ENCODE data around the gene GABRD.

GABRD gene

GRCh38 chr1:1986451-1987141 is 32.5 kb upstream of the GABRD start:
- DNase-seq = no peak

- no peak for DNase-seq
Measured at GRCh38 chr1:1987142-1987510, 32.0 kb upstream of the GABRD start.

- DNase-seq = no peak
Measured at GRCh38 chr1:1988061-1988945, 30.8 kb upstream of the GABRD start.

DNA sequence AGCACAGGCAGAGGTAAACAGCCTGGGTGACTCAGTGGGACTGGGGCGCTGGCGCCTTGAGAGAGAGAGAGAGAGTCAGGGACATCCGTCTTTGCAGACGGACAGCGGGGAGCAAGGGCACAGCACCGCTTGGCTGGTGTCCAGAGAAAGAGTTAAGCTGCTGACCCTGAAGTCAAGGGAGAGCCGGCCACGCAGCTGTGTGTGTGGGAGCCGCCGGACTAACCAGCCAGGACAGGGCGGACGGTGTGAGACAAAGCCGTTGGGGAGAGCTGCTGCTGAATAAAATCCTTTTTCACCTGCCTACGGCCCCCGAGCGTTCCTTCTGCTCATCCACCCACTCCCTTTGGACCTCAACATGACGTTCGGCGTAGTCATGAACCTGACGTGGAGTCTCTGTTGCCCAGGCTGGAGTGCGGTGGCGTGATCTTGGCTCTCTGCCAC is 30.0 kb upstream of the GABRD start:
- no peak for DNase-seq

DNA sequence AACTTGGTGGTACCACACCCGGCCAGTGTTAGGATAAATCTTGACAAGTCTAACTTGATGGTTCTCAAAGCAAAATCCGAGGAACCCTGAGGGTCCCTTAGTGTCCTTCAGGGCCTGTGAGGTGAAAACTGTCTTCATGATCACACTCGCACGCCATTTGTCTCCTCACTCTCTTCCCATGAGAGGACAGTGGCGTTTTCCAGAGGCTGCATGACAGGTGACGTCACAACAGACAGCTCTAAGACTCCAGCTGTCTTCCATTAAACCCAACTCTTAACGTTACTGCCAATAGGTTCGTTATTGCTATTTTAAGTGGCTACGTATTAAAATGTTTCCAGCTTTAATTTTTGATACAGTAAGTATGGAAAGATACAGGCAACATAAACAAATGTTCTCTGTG is 29.4 kb upstream of the GABRD start:
- DNase-seq = no peak

DNA sequence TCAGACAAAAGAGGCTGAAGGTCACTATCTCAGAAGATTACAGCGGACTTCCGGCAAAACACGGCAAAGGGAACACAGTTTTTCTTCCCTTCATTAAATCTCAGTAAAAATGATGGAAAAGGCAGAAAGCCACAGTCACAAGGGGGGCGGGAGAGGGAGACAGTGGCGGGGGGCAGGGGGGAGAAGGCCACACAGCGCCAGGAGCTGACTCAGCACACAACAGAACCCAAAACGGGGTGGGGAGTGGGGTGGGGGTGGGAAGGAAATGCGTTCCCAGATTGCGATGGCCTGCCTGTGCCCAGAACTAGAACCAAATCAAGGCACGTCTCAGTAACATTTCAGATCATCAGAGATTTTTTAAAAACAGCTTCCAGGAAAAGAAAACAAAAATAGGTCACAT is 28.9 kb upstream of the GABRD start:
- DNase-seq = no peak

DNA sequence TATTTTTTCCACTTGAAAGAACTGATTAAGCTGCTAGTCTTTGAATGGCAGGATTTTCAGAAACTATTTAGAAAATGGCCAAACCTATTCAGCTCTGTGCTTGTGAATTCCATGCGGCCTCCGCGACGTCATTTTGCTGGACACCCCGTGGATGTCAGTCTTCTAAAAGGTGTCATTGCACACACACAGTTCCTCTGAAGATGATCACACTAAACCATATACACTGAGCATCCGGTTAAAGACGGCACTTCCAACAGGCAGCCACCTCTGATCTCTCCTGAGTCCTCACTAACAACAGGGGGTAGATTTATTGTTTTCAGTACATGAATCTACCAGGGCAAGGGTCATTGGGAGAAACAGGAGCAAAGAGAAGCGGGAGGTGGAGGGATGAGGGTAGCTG is 24.6 kb upstream of the GABRD start:
- DNase-seq = no peak

- DNase-seq = no peak
Measured at GRCh38 chr1:1996207-1996651, 22.9 kb upstream of the GABRD start.

GRCh38 chr1:1997576-1997975 is 21.6 kb upstream of the GABRD start:
- DNase-seq = no peak

DNA sequence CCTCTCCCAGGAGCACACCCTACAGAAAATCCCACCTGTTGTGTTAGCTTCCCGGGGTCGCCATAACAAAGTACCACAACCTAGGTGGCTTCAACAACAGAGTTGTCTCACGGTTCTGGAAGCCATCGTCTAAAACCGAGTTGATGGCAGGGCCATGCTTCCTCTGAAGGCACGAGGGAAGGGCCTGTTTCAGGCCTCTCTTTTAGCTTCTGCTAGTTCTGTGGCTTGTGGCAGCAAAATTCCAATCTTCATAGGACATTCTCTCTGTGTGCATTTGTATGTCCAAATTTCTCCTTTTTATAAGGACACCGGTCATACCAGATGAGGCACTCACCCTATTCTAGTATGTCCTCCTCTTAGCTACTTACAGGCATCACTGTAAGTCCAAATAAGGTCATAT is 18.7 kb upstream of the GABRD start:
- DNase-seq = no peak

DNA sequence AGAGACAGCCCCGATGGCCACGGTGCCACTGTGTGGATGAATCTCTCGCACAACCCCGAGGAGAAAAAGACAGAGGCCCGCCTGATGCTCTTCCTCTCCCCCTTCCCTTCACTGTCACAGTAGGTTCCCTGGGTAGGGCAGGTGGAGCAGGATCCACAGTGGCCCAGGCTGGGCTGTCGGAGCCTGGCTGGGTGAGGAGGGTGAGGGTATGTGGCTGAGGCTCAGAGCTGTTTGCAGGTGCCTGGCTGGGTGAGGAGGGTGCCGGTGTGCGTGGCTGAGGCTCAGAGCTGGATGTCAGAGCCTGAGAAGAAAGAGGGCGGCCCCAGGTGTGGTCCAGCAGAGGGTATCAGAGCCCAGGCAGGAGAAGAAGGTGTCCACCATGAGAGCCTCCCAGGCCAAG is 18.3 kb upstream of the GABRD start:
- no peak for DNase-seq

- DNase-seq = no peak
Measured at GRCh38 chr1:2001773-2002411, 17.3 kb upstream of the GABRD start.

DNA sequence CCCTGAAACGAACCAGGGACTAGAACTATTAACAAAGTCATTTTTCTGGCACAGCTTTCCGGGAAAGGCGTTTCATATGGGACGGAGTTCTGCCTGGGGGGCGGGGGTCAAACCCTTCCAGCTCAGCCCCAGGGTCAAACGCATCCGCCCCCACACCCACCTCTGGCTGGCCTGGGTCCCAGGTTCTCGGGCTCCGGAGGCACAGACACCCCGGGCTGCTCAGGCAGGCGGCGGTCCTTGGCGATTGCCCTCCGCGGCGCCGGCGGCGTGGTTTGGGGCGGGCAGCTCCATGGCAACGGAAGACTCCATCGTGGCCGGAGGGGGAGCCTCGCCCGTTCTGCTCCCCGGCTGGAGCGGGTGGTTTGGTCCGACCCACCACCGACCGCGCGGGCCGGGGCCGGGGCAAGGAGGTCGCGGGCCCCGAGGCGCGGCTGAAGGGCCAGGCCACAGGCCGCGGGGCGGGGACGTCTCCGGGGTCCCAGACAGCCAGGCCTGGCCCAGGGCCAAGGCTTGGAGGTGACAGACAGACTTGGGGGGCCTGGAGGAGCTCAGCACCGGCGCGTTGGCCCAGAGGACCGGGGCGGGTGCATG is 15.5 kb upstream of the GABRD start, which contains the start of gene CFAP74:
CFAP74 (minus strand) TSS at position 246 of the 591 bp plus-strand sequence. CDS start 12,830 bp downstream, outside the sequence.
- DNase-seq = no peak

DNA sequence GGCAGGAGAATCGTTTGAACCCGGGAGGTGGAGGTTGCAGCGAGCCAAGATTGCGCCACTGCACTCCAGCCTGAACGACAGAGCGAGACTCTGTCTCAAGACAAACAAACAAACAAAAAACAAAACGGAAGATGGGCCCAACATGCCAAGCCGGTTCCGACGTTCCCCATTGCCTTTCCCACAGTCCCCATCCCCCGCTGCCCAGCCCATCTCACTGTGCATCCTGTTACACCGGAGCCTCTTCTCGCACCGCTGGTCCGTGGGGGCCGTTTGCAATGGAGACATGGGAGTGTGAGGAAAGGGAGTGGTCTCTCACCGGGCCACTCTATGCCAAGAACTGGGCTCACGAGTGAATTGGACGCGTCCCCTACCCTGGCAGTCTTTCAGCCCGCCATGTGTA is 14.3 kb upstream of the GABRD start:
- no peak for DNase-seq

GRCh38 chr1:2009101-2010053 is 9.8 kb upstream of the GABRD start:
- DNase-seq = no peak

- no peak for DNase-seq
Measured at GRCh38 chr1:2014181-2014580, 5.0 kb upstream of the GABRD start.

- no peak for DNase-seq
Measured at GRCh38 chr1:2014741-2015735, 4.1 kb upstream of the GABRD start.

- no peak for DNase-seq
Measured at GRCh38 chr1:2016123-2016522, 3.0 kb upstream of the GABRD start.

GRCh38 chr1:2018217-2019171 is 651 bp upstream of the GABRD start:
- no peak for DNase-seq

All from 8988T (cell line).